WTC11 (cell line): ENCODE data around the gene CFAP119. TPM values are rescaled to one million over a fixed set of nuclear protein-coding genes. Genes with fewer than 3 reads are reported as not detected.

Source experiments
- ATAC-seq: fragments of 200-7000 bp; cut with Tn5 transposase; 2 replicates; pipeline ENCODE4 v1.10.0; 2021; ENCODE audit warnings: mild to moderate bottlenecking, moderate library complexity
- CTCF ChIA-PET: fragments of 300-600 bp; sonication (Branson Sonifier 250); formaldehyde crosslinking; loops from one replicate; lab custom pipeline; 2021; ENCODE audit warnings: antibody characterized with exemption; lab: Charles Lee
- POLR2A ChIA-PET: fragments of 350-600 bp; sonication (Branson Sonifier 250); formaldehyde crosslinking; loops from one replicate; lab custom pipeline; 2021; ENCODE audit warnings: antibody characterized with exemption; lab: Charles Lee
- DNase-seq: peaks from one replicate; pipeline ENCODE4 v3.0.0; 2021; ENCODE audit warnings: low spot score
- H3K27ac Mint-ChIP-seq: 2 replicates; pipeline ENCODE4 v1.8.0; 2021; ENCODE audit warnings: mixed read lengths
- H3K27me3 Mint-ChIP-seq: 2 replicates; pipeline ENCODE4 v1.8.0; 2021; ENCODE audit warnings: low read depth, mild to moderate bottlenecking, moderate library complexity, mixed read lengths
- H3K36me3 Mint-ChIP-seq: 2 replicates; pipeline ENCODE4 v1.8.0; 2021; ENCODE audit warnings: mixed read lengths
- H3K4me1 Mint-ChIP-seq: 2 replicates; pipeline ENCODE4 v1.8.0; 2022; ENCODE audit warnings: mixed read lengths
- H3K4me3 Mint-ChIP-seq: 2 replicates; pipeline ENCODE4 v1.8.0; 2021; ENCODE audit warnings: mild to moderate bottlenecking, moderate library complexity, mixed read lengths
- H3K9me3 Mint-ChIP-seq: 2 replicates; pipeline ENCODE4 v1.8.0; 2021; ENCODE audit warnings: mixed read lengths
- CBFB ChIP-seq: sonication (generic); formaldehyde crosslinking; IDR thresholded peaks from 2 replicates; pipeline ENCODE4 v1.8.1; 2022; ENCODE audit warnings: mild to moderate bottlenecking, low read depth, missing genetic modification reagents
- E2F1 ChIP-seq: sonication (generic); formaldehyde crosslinking; IDR thresholded peaks from 2 replicates; pipeline ENCODE4 v1.8.0; 2022; ENCODE audit warnings: mild to moderate bottlenecking, missing genetic modification reagents
- ESRRA ChIP-seq: sonication (generic); formaldehyde crosslinking; IDR thresholded peaks from 2 replicates; pipeline ENCODE4 v1.8.1; 2022; ENCODE audit warnings: mild to moderate bottlenecking, missing genetic modification reagents, borderline replicate concordance
- FOXJ3 ChIP-seq: sonication (generic); formaldehyde crosslinking; IDR thresholded peaks from 2 replicates; pipeline ENCODE4 v1.9.0; 2021; ENCODE audit warnings: missing genetic modification reagents, mild to moderate bottlenecking, borderline replicate concordance
- JUN ChIP-seq: sonication (generic); formaldehyde crosslinking; IDR thresholded peaks from 2 replicates; pipeline ENCODE4 v1.8.0; 2023; ENCODE audit warnings: mild to moderate bottlenecking, missing genetic modification reagents
- MLX ChIP-seq: sonication (generic); formaldehyde crosslinking; IDR thresholded peaks from 2 replicates; pipeline ENCODE4 v1.8.1; 2023; ENCODE audit warnings: mild to moderate bottlenecking, missing genetic modification reagents, moderate library complexity
- MYBL2 ChIP-seq: sonication (generic); formaldehyde crosslinking; IDR thresholded peaks from 2 replicates; pipeline ENCODE4 v1.8.1; 2023; ENCODE audit warnings: mild to moderate bottlenecking, moderate library complexity, missing genetic modification reagents
- NR2C2 ChIP-seq: sonication (generic); formaldehyde crosslinking; IDR thresholded peaks from 2 replicates; pipeline ENCODE4 v1.8.0; 2022; ENCODE audit warnings: mild to moderate bottlenecking, missing genetic modification reagents
- NR3C1 ChIP-seq: sonication (generic); formaldehyde crosslinking; conservative IDR thresholded peaks from 2 replicates; pipeline ENCODE4 v1.8.1; 2023; ENCODE audit warnings: low read depth, mild to moderate bottlenecking, missing genetic modification reagents
- RORB ChIP-seq: fragments of 250-450 bp; sonication (Bioruptor Pico); IDR thresholded peaks from 2 replicates; pipeline ENCODE4 v1.9.0; 2021; ENCODE audit warnings: mild to moderate bottlenecking
- SOX15 ChIP-seq: fragments of 250-450 bp; sonication (Bioruptor Pico); IDR thresholded peaks from 2 replicates; pipeline ENCODE4 v1.9.0; 2021; ENCODE audit warnings: mild to moderate bottlenecking
- STAT6 ChIP-seq: sonication (generic); formaldehyde crosslinking; conservative IDR thresholded peaks from 2 replicates; pipeline ENCODE4 v1.8.1; 2023; ENCODE audit warnings: mild to moderate bottlenecking, low read depth, missing genetic modification reagents, moderate library complexity
- TEAD1 ChIP-seq: sonication (generic); formaldehyde crosslinking; IDR thresholded peaks from 2 replicates; pipeline ENCODE4 v1.8.0; 2022; ENCODE audit warnings: mild to moderate bottlenecking, missing genetic modification reagents
- ZNF263 ChIP-seq: sonication (generic); formaldehyde crosslinking; IDR thresholded peaks from 2 replicates; pipeline ENCODE4 v1.8.1; 2022; ENCODE audit warnings: low read depth, mild to moderate bottlenecking, moderate library complexity, missing genetic modification reagents
- ZNF396 ChIP-seq: fragments of 250-450 bp; sonication (Bioruptor Pico); IDR thresholded peaks from 2 replicates; pipeline ENCODE4 v1.8.0; 2021; ENCODE audit warnings: mild to moderate bottlenecking, moderate library complexity, borderline replicate concordance
- ZSCAN18 ChIP-seq: fragments of 250-450 bp; sonication (Bioruptor Pico); IDR thresholded peaks from 2 replicates; pipeline ENCODE4 v2.1.2; 2022; ENCODE audit warnings: mild to moderate bottlenecking, moderate library complexity
- total RNA-seq: library from RNA; stranded (reverse); gene quantifications from 3 replicates; pipeline ENCODE4 v1.2.3, GENCODE V29; 2021
- TF ChIP-seq, protein P1 (sequence below): fragments of 250-450 bp; sonication (Bioruptor Pico); IDR thresholded peaks from 2 replicates; pipeline ENCODE4 v1.8.0; 2021; ENCODE audit warnings: mild to moderate bottlenecking
- TF ChIP-seq, protein P2 (sequence below): sonication (generic); formaldehyde crosslinking; conservative IDR thresholded peaks from 2 replicates; pipeline ENCODE4 v1.8.1; 2022; ENCODE audit warnings: mild to moderate bottlenecking, missing genetic modification reagents

CFAP119 gene
- total RNA-seq, 1 experiment from 2014 or later, result 6.6 TPM

GRCh38 chr16:30766206-30766932, 4.5 kb upstream of the CFAP119 start:
- Mint-ChIP-seq H3K4me3 (no peak overlapping the region), H3K27ac (no peak overlapping the region)
- DNase-seq, result no peak
- TF ChIP-seq NR3C1 (CRISPR knock-in tag) (no peak), FOXJ3 (CRISPR knock-in tag) (no peak), TEAD1 (CRISPR knock-in tag) (no peak), STAT6 (CRISPR knock-in tag) (no peak), SOX15 (CRISPR knock-in tag) (no peak), E2F1 (no peak), CBFB (CRISPR knock-in tag) (no peak), ZNF396 (no peak), ESRRA (CRISPR knock-in tag) (no peak), ZSCAN18 (CRISPR knock-in tag) (no peak), ZNF263 (CRISPR knock-in tag) (no peak), MYBL2 (no peak), RORB (no peak), JUN (CRISPR knock-in tag) (no peak), NR2C2 (CRISPR knock-in tag) (no peak), MLX (CRISPR knock-in tag) (no peak)
- TF ChIP-seq, protein P1, sequence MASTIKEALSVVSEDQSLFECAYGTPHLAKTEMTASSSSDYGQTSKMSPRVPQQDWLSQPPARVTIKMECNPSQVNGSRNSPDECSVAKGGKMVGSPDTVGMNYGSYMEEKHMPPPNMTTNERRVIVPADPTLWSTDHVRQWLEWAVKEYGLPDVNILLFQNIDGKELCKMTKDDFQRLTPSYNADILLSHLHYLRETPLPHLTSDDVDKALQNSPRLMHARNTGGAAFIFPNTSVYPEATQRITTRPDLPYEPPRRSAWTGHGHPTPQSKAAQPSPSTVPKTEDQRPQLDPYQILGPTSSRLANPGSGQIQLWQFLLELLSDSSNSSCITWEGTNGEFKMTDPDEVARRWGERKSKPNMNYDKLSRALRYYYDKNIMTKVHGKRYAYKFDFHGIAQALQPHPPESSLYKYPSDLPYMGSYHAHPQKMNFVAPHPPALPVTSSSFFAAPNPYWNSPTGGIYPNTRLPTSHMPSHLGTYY (CRISPR knock-in tag), result no peak
- TF ChIP-seq, protein P2, sequence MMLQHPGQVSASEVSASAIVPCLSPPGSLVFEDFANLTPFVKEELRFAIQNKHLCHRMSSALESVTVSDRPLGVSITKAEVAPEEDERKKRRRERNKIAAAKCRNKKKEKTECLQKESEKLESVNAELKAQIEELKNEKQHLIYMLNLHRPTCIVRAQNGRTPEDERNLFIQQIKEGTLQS, result no peak
- TF ChIP-seq, all 79 proteins: peak for 0
- Mint-ChIP-seq H3K4me1 (peaks cover 12% of the 10 kb centered on the region), H3K27me3 (no peaks in the 10 kb centered on the region), H3K9me3 (no peaks in the 10 kb centered on the region), H3K36me3 (peaks cover 77% of the 10 kb centered on the region)
- ChIA-PET CTCF (no interaction called here), POLR2A (interaction anchor here (0.7 kb wide), 1 partner anchor 114 kb away, joined by 3 read pairs; no protein-coding TSS in a partner anchor)
- no peak for ATAC-seq
